HG03432 (cell line): ENCODE data around the gene PCBD1.
"Not testable (repeated sequence)": the region's sequence is repeated elsewhere in the genome, so short reads cannot be mapped to it uniquely, and the experiment has no call there.

Experiments
- ATAC-seq: cut with Tn5 transposase; IDR thresholded peaks from one replicate; pipeline ENCODE4 v1.9.1; 2021; ENCODE audit warnings: mild to moderate bottlenecking, moderate library complexity; ENCODE audit not compliant: unreplicated experiment

Gene PCBD1

GRCh38 chr10:70887804-70888800 is at the start of gene PCBD1:
PCBD1 (minus strand) TSS chr10:70888565; CDS start chr10:70888533, 32 bp downstream.
- ATAC-seq = peak; percentile 81

- ATAC-seq = no peak
Observed at GRCh38 chr10:70937661-70938060, 49.3 kb upstream of the PCBD1 start.

GRCh38 chr10:70936111-70936510 is 47.7 kb upstream of the PCBD1 start:
- ATAC-seq = no peak

GRCh38 chr10:70935631-70936030 is 47.3 kb upstream of the PCBD1 start:
- no peak for ATAC-seq

- no peak for ATAC-seq
Observed at GRCh38 chr10:70935125-70935625, 46.8 kb upstream of the PCBD1 start.

- ATAC-seq = no peak
Observed at GRCh38 chr10:70934701-70935100, 46.3 kb upstream of the PCBD1 start.

GRCh38 chr10:70932392-70933196 is 44.2 kb upstream of the PCBD1 start:
- no peak for ATAC-seq

- no peak for ATAC-seq
Observed at GRCh38 chr10:70931168-70931815, 42.9 kb upstream of the PCBD1 start.

GRCh38 chr10:70930263-70931000 is 42.1 kb upstream of the PCBD1 start:
- ATAC-seq = no peak

- no peak for ATAC-seq
Observed at GRCh38 chr10:70928140-70928539, 39.8 kb upstream of the PCBD1 start.

GRCh38 chr10:70927189-70927943 is 39.0 kb upstream of the PCBD1 start:
- ATAC-seq = no peak

GRCh38 chr10:70926226-70927000 is 38.0 kb upstream of the PCBD1 start:
- ATAC-seq = no peak

GRCh38 chr10:70925377-70926225 is 37.2 kb upstream of the PCBD1 start:
- peak; percentile 46 for ATAC-seq

- no peak for ATAC-seq
Observed at GRCh38 chr10:70923696-70924095, 35.3 kb upstream of the PCBD1 start.

GRCh38 chr10:70921285-70921684 is 32.9 kb upstream of the PCBD1 start:
- no peak for ATAC-seq

GRCh38 chr10:70920519-70920918 is 32.2 kb upstream of the PCBD1 start:
- no peak for ATAC-seq

GRCh38 chr10:70919906-70920305 is 31.5 kb upstream of the PCBD1 start:
- ATAC-seq = not testable (repeated sequence)
